GF-D8 (cell line): ENCODE data around the gene RHBDL3.
"Not testable (repeated sequence)": the region's sequence is repeated elsewhere in the genome, so short reads cannot be mapped to it uniquely, and the experiment has no call there.

Source experiments
- DNase-seq: peaks from one replicate; lab custom pipeline; 2025; lab: John Stamatoyannopoulos, UW

RHBDL3 gene, protein sequence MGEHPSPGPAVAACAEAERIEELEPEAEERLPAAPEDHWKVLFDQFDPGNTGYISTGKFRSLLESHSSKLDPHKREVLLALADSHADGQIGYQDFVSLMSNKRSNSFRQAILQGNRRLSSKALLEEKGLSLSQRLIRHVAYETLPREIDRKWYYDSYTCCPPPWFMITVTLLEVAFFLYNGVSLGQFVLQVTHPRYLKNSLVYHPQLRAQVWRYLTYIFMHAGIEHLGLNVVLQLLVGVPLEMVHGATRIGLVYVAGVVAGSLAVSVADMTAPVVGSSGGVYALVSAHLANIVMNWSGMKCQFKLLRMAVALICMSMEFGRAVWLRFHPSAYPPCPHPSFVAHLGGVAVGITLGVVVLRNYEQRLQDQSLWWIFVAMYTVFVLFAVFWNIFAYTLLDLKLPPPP

GRCh38 chr17:32265192-32265923 is at the start of gene RHBDL3:
TSS of gene RHBDL3 (plus strand) at chr17:32265832. CDS start at chr17:32266190, 358 bp downstream.
- no peak for DNase-seq

GRCh38 chr17:32222621-32223020 is 43.0 kb upstream of the RHBDL3 start:
- no peak for DNase-seq

- no peak for DNase-seq
These were observed 41.9 kb upstream of the RHBDL3 start for GRCh38 chr17:32223703-32224102.

DNA sequence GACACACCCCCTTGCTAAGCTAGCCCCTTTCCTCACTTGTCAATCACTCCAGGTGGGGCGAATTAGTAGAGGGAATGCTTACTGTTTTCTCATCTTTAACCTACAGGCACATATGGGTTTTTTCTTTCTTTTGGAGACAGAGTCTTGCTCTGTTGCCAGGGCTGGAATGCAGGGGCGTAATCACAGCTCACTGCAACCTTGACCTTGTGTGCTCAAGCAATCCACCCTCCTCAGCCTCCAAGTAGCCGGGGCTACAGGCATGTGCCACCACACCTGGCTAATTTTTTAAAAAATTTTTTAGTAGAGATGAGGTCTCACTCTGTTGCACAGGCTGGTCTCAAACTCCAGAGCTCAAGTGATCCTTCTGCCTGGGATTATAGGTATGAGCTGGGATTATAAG is 38.7 kb upstream of the RHBDL3 start:
- no peak for DNase-seq

DNA sequence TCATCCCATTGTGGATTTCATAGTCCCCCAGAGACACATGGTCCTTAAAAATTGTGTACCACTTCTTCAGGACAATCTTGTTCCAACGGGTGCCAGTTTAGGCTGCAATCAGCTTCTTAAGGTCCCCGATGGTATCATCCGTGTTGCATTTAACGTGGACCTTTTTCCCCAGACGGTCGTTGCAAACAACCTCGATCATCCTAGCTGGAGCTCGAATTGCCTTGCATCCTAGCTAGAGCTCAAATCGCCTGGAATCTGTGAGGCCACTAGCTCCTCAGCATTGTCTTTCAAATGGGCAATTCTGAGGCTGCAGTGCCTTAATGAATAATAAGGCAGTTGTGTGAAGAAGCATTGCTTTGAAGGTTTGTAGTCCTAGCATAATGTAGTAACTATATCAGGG is 37.7 kb upstream of the RHBDL3 start:
- DNase-seq: no peak

DNA sequence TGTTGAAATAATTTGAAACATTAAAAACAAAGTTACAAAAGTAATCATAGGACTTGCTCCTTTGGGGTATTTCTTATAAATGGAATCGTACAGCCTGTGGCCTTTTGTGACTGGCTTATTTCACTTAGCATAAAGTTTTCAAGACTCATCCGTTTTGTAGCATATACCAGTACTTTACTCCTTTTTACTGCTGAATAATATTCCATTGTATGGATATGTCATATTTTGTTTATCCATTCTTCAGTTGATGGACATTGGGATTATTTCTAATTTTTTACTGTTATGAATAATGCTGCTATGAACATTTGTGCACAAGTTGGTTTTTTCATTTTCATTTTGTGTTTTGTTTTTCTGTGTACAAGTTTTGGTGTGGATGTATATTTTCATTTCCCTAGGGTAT is 30.0 kb upstream of the RHBDL3 start:
- DNase-seq: no peak

DNA sequence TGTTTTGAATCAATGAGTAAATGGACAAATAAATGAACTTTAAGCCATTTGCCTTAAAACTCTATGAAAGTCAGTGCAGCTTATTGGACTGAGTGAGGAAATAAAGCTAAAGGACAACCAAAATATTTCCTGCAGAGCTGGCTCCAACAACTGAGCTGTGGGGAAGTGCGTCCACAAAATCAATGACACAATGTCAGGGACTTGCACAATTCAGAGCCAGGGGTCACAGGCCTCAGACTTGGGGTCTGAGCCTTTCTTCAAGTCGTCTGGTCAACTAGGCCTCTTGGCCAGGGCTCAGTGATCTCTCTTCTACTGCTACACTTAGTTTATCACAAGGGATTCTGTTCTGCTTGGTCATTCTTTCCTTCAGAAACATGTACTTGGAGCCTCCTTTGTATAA is 26.2 kb upstream of the RHBDL3 start:
- DNase-seq: no peak

GRCh38 chr17:32240750-32241149 is 24.9 kb upstream of the RHBDL3 start:
- no peak for DNase-seq

DNA sequence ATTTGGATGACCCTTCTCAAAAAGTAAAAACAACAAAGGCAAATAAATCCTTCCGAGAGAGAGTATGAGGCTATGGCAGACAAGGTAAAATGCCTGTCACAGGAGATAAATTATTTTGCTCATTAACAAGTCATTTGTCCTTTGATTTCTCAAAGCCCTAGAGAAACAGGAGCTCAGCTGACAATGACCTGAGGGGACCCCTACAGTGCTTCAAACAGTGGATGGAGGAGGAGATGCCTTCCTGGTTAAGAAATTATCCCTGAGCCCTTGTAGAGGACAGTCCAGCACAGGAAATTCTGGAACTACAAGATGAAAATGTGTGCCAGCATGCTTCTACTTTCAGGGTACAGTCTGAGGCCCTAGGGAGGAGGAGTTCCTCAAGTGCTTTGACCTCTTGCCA is 24.0 kb upstream of the RHBDL3 start:
- DNase-seq: no peak

DNA sequence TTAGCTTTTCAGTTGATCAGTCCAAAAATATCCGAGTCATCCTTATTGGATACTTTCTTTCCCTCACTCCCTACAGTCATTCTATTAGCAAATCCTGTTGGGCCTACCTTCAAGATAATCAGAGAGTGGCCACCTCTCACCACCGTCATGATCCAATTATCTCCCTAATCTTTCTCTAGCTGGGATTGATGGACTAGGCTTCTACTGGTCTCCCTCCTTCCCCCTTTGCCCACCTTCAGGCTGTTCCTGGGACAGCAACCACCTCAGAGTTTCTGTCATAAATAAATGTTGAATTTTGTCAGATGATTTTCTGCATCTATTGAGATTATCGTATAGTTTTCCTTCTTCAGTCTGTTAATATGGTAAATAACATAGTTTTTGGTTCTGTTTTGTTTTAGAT is 16.2 kb upstream of the RHBDL3 start:
- no peak for DNase-seq

DNA sequence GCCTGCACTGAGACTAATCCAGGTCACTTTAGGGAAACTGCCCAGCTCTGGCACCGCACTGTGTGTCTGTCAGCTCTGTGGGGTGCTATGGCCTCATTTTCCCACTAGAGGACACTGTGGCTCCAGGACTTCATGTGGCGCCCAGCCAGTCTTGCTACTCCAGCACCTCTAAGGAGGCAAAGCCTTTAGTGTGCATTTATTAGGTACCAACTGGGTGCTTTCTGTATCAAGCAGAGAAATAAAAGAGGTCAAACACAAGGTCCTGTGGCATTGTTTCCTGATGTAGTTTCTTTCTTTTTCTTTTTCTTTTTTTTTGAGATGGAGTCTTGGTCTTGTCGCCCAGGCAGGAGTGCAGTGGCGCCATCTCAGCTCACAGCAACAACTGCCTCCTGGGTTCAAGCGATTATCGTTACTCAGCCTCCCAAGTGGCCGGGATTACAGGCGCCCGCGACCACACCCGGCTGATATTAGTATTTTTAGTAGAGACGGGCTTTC is 12.5 kb upstream of the RHBDL3 start:
- DNase-seq: no peak

DNA sequence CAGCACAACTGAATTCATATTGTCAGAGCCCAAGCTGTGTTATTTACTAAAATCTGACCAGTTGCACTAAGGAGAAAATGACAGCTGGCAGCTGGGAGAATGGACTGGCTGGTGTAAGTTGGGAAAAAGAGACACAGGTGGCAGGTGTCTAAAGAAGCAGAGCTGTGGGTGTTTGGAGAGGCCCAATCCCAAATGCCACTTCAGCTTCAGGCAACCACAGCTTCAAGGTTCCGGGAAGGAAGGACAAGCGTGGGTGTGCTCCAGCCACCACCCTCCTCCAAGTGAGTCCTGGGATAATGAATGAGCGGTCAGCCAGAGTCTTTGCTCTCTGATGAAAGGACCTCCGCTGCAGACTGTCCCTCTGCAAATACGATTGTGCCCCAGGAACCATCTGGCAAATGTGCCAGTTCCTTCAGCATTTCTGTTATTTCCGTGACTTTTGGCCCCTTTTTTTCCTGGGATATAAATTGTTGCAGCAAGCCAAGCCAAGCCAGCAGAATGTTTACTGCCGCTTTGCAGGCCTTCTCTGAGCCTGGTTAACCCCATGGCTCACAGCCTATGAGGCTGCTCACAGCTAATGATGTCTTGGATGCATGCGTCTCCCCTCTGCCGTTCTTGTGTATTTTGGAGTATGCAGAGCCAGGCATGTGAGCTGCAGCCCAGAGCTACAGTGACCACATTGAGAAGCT is 9.5 kb upstream of the RHBDL3 start:
- DNase-seq: no peak

- DNase-seq: no peak
These were observed 9.0 kb upstream of the RHBDL3 start for GRCh38 chr17:32256701-32257019.

GRCh38 chr17:32258383-32259140 is 7.1 kb upstream of the RHBDL3 start:
- DNase-seq: no peak

DNA sequence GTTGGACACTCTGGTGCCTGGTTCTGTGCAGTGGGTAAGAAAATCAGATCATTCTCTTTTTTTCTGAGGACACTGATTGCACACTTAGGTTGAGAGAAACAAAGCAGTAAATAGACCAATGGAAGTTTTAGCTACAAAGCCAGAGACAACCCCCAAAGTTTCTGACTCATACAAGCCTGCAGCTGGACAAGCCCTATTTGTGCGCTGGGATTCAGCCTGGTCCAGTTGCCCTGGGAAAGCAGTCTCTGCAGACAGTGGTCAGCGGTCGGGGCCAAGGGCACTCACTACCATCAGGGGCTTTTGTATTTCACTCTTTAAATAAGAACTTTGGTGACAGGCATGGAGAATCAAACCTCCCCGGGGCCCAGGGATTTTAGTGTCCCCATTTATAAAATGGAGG is 6.0 kb upstream of the RHBDL3 start:
- DNase-seq: no peak

DNA sequence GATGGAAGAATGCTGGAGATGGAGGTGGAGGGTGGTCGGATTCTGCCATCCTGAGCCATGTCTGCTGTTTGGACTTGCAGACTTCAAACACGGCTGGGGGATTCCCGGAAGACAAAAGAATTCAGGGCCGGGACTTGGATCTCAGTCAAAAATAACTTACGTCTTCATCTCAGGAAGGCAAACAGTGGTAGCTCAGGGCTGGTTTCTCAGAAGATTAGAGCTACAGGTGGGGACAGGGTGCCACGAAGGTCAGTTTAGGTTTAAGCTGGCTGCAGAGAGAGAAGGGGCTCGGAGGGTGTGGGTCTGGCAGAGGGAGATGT is 4.3 kb upstream of the RHBDL3 start:
- no peak for DNase-seq

DNA sequence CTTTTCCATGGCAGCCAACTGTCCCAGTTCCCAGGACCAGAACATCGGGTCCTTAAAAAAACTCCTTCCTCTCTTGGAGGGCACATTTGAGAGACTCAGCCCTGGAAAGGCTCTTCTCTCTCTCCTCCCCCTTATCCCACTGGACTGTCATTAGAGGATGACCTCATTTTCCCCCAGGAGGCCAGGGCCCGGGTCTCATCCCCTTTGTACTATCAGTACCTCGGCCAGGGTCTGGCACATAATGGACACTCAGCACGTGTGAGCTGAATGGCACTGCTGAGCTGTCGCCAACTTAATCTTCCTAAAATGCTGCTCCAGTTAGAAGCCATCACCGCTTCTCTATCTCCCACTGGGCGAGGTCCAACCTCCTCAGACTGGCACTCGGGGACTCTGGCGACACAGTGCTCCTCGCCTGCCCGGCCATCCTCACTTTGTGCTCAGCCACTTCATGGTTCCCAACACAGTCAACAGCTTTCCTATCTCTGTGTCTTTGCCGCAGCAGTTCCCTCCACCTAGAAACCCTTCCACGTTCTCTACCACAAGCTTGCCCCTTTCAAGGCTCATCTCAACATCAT is 3.6 kb upstream of the RHBDL3 start:
- DNase-seq: no peak

GRCh38 chr17:32263515-32263914 is 2.1 kb upstream of the RHBDL3 start:
- not testable (repeated sequence) for DNase-seq

DNA sequence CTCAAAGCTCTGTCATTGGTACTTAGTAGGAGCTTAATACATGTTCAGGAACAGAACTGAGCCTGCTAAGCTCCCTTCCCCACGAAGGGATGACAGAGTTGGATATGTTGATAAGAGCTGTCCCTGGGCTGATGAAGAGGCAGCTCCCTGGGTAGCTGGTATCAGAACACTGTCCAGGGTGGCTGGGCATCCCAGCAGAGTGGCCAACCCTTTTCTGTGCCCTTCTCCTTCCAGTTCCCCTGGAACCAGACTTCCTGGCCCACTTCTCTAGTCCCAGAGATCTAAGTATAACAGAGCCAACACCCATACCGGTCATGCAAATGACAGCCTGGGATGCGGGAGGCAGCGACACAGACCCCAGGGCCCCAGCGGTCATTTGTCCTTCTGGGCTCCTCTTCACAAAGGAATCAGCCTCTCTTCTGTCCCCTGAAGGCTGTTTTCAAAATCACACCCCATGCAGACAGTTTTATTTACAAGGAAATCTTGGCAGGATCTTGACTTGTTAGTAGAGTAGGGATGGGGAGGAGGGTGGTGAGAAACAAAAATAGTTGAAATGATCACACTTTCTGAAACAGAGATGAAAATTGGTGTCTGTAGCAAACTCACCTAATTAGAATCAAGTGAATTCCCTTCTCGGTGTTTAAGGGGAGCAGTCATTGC is 1.4 kb upstream of the RHBDL3 start:
- no peak for DNase-seq

- no peak for DNase-seq
These were observed 825 bp upstream of the RHBDL3 start for GRCh38 chr17:32264823-32265191.

DNA sequence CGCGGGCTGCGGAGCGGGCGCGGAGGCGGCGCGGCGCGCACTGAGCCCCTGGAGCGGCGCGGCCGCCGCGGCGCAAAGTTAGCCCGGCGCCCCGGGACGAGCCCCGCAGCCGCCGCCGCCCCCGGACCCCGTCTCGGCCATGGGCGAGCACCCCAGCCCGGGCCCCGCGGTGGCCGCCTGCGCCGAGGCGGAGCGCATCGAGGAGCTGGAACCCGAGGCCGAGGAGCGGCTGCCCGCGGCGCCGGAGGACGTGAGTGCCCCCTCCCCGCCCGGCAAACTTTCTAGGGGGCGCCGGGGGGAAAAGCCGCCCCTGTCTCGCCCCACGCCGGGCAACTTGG is 388 bp downstream of the RHBDL3 start:
- no peak for DNase-seq
